ENCODE data around the gene HCN2. TPM values are rescaled to one million over a fixed set of nuclear protein-coding genes. Genes with fewer than 3 reads are reported as not detected.
A peak's percentile ranks its signal among the peaks of the same experiment; 100 is the strongest.

Gene HCN2
- total and polyA plus RNA-seq, 9 of the 15 experiments (the other 6 are each of a cell fraction or from before 2014, with no cell fraction given) = 0.29 to 4.2 (median 0.82) TPM; not detected in 2

DNA sequence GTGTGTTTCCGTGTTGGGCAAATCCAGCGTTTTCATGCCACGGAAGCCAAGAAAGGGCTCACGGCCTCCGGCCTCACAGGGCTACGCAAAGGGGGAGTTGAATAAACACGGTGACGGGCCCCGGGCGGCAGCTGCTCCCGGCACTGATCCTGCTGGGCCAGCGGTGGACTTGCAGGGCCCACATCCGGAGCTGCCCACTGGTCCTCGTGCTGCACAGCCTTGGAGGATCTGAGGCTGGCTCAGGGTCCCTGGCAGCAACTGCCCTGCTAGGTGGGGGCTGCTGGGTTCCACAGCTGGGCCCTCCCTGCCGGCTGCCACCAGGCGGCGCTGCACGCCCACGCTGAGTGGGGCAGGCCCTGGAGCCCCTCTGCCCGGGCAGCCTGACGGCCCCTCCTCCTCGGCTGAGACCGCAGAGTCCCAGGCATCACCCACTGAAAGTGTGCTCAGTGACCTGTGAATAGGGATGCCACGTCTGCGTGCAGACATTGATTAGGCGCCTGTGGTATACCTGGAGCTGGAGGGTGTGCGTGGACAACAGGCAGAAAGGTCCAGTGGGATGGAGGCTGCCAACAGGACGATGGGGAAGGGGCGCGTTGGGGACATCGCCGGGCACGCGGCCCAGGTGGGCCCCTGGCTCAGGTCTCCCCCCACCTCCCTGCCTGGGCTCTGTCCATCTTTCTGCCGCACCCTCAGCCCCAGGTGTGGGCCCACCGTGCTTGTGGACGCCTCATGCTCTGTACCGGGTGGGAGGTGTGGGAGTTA, 5.3 kb upstream of the HCN2 start (continued):
- TF ChIP-seq ZBTB17 (CRISPR knock-in tag; IDR thresholded peaks at IDR 0.05) (peak; percentile 8; the same call in 1 of the 2 replicates), BRD4 (IDR thresholded peaks at IDR 0.05) (no peak), SMAD2 (IDR thresholded peaks at IDR 0.05; ENCODE audit: low read depth, low read length) (no peak), PRPF4 (IDR thresholded peaks at IDR 0.05; ENCODE audit: insufficient read depth, low read depth, low read length, poor library complexity, severe bottlenecking) (no peak), CREB5 (CRISPR knock-in tag; IDR thresholded peaks at IDR 0.05) (no peak), KDM4B (IDR thresholded peaks at IDR 0.05; ENCODE audit: borderline replicate concordance in 2 of 2, low read depth in 1 of 2) (peak in 1 of 2 experiments; percentile 83; a peak in 1 of 4 replicates), HEY1 (CRISPR knock-in tag; IDR thresholded peaks at IDR 0.05; ENCODE audit: borderline replicate concordance) (no peak), ESRRB (CRISPR knock-in tag; IDR thresholded peaks at IDR 0.05; ENCODE audit: borderline replicate concordance) (no peak), DNMT1 (IDR thresholded peaks at IDR 0.05) (no peak), CEBPB (tag; IDR thresholded peaks at IDR 0.05) (no peak)
- TF ChIP-seq, protein P1, sequence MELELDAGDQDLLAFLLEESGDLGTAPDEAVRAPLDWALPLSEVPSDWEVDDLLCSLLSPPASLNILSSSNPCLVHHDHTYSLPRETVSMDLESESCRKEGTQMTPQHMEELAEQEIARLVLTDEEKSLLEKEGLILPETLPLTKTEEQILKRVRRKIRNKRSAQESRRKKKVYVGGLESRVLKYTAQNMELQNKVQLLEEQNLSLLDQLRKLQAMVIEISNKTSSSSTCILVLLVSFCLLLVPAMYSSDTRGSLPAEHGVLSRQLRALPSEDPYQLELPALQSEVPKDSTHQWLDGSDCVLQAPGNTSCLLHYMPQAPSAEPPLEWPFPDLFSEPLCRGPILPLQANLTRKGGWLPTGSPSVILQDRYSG (tag; conservative IDR thresholded peaks at IDR 0.05; ENCODE audit: low read depth) = no peak
- TF ChIP-seq, protein P2, sequence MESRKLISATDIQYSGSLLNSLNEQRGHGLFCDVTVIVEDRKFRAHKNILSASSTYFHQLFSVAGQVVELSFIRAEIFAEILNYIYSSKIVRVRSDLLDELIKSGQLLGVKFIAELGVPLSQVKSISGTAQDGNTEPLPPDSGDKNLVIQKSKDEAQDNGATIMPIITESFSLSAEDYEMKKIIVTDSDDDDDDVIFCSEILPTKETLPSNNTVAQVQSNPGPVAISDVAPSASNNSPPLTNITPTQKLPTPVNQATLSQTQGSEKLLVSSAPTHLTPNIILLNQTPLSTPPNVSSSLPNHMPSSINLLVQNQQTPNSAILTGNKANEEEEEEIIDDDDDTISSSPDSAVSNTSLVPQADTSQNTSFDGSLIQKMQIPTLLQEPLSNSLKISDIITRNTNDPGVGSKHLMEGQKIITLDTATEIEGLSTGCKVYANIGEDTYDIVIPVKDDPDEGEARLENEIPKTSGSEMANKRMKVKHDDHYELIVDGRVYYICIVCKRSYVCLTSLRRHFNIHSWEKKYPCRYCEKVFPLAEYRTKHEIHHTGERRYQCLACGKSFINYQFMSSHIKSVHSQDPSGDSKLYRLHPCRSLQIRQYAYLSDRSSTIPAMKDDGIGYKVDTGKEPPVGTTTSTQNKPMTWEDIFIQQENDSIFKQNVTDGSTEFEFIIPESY (CRISPR knock-in tag; IDR thresholded peaks at IDR 0.05) = peak; percentile 71; the same call in 1 of the 2 replicates
- TF ChIP-seq, protein P3, sequence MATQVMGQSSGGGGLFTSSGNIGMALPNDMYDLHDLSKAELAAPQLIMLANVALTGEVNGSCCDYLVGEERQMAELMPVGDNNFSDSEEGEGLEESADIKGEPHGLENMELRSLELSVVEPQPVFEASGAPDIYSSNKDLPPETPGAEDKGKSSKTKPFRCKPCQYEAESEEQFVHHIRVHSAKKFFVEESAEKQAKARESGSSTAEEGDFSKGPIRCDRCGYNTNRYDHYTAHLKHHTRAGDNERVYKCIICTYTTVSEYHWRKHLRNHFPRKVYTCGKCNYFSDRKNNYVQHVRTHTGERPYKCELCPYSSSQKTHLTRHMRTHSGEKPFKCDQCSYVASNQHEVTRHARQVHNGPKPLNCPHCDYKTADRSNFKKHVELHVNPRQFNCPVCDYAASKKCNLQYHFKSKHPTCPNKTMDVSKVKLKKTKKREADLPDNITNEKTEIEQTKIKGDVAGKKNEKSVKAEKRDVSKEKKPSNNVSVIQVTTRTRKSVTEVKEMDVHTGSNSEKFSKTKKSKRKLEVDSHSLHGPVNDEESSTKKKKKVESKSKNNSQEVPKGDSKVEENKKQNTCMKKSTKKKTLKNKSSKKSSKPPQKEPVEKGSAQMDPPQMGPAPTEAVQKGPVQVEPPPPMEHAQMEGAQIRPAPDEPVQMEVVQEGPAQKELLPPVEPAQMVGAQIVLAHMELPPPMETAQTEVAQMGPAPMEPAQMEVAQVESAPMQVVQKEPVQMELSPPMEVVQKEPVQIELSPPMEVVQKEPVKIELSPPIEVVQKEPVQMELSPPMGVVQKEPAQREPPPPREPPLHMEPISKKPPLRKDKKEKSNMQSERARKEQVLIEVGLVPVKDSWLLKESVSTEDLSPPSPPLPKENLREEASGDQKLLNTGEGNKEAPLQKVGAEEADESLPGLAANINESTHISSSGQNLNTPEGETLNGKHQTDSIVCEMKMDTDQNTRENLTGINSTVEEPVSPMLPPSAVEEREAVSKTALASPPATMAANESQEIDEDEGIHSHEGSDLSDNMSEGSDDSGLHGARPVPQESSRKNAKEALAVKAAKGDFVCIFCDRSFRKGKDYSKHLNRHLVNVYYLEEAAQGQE (IDR thresholded peaks at IDR 0.05; ENCODE audit: borderline replicate concordance) = peak; percentile 76
- TF ChIP-seq, protein P3 (CRISPR knock-in tag; IDR thresholded peaks at IDR 0.05; ENCODE audit: low read depth) = no peak
